ACC112 (cell line): ENCODE measurements around the gene ZDHHC3.

Source experiments
- H2AFZ ChIP-seq: fragments of 200-600 bp; sonication (generic); one replicate; pipeline ENCODE4 v1.6.0; 2017; ENCODE audit warnings: antibody characterized with exemption, low read length; ENCODE audit not compliant: unreplicated experiment
- H3K27ac ChIP-seq: fragments of 200-600 bp; sonication (generic); 2 replicates; pipeline ENCODE4 v1.5.1; 2014; ENCODE audit warnings: low read depth, mild to moderate bottlenecking, antibody characterized with exemption, low read length, moderate library complexity
- H3K27me3 ChIP-seq: fragments of 200-600 bp; sonication (generic); 2 replicates; pipeline ENCODE4 v1.6.1; 2014; ENCODE audit warnings: mild to moderate bottlenecking, antibody characterized with exemption, low read length, moderate library complexity, mixed read lengths; ENCODE audit not compliant: insufficient read depth
- H3K36me3 ChIP-seq: fragments of 200-600 bp; sonication (generic); 2 replicates; pipeline ENCODE4 v1.6.1; 2016; ENCODE audit warnings: mild to moderate bottlenecking, antibody characterized with exemption, low read length, moderate library complexity, mixed read lengths; ENCODE audit not compliant: insufficient read depth
- H3K4me1 ChIP-seq: fragments of 200-600 bp; sonication (generic); one replicate; pipeline ENCODE4 v1.6.1; 2016; ENCODE audit warnings: low read length, mixed read lengths; ENCODE audit not compliant: insufficient read depth, unreplicated experiment, control insufficient read depth
- H3K4me3 ChIP-seq: fragments of 200-600 bp; sonication (generic); 2 replicates; pipeline ENCODE4 v1.5.1; 2014; ENCODE audit warnings: mild to moderate bottlenecking, low read depth, low read length
- H3K79me2 ChIP-seq: fragments of 200-600 bp; sonication (generic); one replicate; pipeline ENCODE4 v1.6.0; 2016; ENCODE audit warnings: low read length; ENCODE audit not compliant: control insufficient read depth, unreplicated experiment, insufficient read depth

Gene ZDHHC3

DNA sequence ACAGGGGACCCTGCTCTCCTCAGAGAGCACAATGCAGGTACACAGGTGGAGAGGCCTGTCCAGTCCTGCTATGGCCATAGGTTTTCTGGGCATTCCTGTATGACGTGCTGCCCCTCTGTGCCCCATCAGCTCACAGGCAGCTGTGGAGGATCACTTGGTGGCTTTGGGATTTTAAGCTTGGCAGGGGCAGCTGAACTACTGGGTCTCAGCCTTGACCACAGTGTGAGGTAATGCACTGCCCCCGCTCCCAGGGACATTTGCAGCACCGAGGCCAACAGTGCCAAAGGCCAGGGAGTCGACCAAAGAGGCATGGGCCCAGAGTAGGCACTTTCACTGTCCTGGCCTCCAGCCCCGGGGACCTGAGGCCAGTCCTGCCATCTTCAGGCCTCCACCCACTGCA, 46.2 kb downstream of the ZDHHC3 start:
- no peak overlapping the region for H2AFZ ChIP-seq
- H3K36me3 ChIP-seq = no peaks in the 10 kb centered on the region; the same call in 1 of the 2 replicates
- no peak overlapping the region for H3K27ac ChIP-seq
- H3K4me1 ChIP-seq = peaks cover under 1% of the 10 kb centered on the region
- no peaks in the 10 kb centered on the region for H3K27me3 ChIP-seq
- H3K4me3 ChIP-seq = no peak overlapping the region
- H3K79me2 ChIP-seq = no peaks in the 10 kb centered on the region

DNA sequence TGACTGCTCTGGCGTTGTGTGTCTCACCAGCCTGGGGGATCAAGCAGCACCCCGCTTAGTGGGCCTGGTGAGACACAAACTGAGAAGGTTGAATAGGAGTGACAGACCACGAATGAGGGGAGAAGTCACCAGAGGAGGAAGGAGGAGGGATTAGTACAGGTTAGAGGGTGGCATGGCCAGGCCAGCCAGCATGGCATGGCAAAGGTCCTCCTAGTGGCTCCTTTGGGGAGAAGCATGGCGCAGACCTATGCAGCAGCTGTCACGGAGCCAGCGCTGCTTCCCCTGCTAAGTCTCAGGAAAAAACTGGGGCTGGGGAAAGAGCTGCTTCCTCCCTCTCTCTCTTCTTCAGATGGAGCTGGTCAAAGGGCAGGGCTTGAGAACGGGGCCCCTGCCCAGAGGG, 48.6 kb downstream of the ZDHHC3 start:
- H3K79me2 ChIP-seq = no peaks in the 10 kb centered on the region
- no peaks in the 10 kb centered on the region; the same call in 1 of the 2 replicates for H3K36me3 ChIP-seq
- no peak overlapping the region for H3K4me3 ChIP-seq
- no peak overlapping the region for H3K27ac ChIP-seq
- H3K4me1 ChIP-seq = peaks cover 10% of the 10 kb centered on the region
- H2AFZ ChIP-seq = no peak overlapping the region
- no peaks in the 10 kb centered on the region for H3K27me3 ChIP-seq

DNA sequence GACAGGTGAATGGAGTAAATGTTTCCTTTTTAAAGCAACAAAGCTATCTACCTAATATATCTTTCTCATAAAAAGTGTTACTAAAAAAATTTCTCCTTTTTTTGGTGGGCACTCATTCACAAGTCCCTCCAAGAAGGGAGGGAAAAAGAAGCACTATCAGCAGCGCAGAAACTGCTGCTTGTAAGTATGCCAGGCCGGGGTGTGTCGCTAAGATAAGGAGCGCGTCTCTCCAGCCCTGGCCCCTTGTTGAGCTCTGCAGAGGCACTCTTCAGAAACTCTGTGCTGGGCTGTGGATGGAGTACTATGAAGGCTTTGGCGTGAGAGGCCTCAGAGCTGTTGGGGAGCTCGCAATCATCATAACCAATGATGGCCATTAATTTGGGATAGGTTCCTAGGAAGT, 49.1 kb downstream of the ZDHHC3 start:
- Histone ChIP-seq H3K79me2 (no peaks in the 10 kb centered on the region), H3K36me3 (no peaks in the 10 kb centered on the region; the same call in 1 of the 2 replicates), H2AFZ (no peak overlapping the region), H3K4me3 (no peak overlapping the region), H3K27me3 (no peaks in the 10 kb centered on the region), H3K27ac (no peak overlapping the region), H3K4me1 (peaks cover 10% of the 10 kb centered on the region)

DNA sequence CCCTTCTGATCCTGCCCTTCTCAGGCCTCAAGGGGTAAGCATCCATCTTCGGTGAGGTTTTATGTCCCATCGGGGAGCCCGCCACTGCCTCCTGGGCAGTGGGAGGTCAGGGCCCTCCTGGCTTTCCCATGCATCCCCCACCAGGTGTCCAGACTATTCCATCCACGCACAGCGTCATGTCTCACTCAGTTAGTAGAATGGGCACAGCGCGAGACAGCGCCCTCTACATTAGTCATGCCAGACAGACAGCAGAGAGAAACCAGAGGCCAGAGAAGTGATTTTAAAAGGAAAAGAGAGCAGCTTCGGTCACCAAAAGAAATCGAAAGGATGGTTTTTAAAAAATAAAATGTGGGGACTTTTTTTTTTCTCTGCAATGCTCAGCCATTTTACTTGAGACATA, 49.8 kb downstream of the ZDHHC3 start:
- H3K4me1 ChIP-seq = peaks cover 10% of the 10 kb centered on the region
- H3K36me3 ChIP-seq = no peaks in the 10 kb centered on the region; the same call in 1 of the 2 replicates
- H3K27me3 ChIP-seq = no peaks in the 10 kb centered on the region
- H3K4me3 ChIP-seq = no peak overlapping the region
- H2AFZ ChIP-seq = no peak overlapping the region
- H3K27ac ChIP-seq = no peak overlapping the region
- H3K79me2 ChIP-seq = no peaks in the 10 kb centered on the region

DNA sequence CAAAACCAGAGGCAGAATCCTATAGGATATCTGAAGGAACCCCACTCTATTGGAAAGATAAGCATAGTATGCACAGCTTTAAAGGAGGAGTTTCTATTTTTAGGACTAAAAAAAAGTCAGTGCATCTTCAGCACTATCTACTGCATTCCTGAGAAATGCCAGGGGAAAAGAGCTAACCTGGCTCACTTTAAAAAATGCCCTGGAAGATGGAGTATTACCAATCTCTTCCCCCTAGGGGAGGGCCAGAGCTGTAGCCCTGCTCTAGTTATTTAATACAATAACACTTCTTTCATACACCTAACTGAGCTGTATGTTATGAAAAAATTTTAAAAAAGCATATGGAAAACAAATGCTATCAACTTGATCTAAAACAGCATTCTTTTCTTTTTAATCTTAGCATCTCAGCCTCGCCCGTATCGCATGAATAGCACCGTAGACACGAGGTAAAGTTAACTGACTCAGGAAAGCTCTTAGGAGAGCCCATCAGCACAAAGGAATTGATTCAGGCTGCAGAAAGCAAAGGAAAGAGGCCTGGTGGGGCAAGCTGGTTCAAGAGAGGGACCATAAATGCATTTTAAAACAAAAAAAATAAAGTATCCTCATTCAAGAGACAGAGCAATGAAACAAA, 51.4 kb downstream of the ZDHHC3 start:
- Histone ChIP-seq H3K79me2 (no peaks in the 10 kb centered on the region), H3K4me1 (peaks cover 16% of the 10 kb centered on the region), H3K4me3 (no peak overlapping the region), H3K27me3 (no peaks in the 10 kb centered on the region), H3K27ac (no peak overlapping the region), H2AFZ (no peak overlapping the region), H3K36me3 (no peaks in the 10 kb centered on the region; the same call in 1 of the 2 replicates)

DNA sequence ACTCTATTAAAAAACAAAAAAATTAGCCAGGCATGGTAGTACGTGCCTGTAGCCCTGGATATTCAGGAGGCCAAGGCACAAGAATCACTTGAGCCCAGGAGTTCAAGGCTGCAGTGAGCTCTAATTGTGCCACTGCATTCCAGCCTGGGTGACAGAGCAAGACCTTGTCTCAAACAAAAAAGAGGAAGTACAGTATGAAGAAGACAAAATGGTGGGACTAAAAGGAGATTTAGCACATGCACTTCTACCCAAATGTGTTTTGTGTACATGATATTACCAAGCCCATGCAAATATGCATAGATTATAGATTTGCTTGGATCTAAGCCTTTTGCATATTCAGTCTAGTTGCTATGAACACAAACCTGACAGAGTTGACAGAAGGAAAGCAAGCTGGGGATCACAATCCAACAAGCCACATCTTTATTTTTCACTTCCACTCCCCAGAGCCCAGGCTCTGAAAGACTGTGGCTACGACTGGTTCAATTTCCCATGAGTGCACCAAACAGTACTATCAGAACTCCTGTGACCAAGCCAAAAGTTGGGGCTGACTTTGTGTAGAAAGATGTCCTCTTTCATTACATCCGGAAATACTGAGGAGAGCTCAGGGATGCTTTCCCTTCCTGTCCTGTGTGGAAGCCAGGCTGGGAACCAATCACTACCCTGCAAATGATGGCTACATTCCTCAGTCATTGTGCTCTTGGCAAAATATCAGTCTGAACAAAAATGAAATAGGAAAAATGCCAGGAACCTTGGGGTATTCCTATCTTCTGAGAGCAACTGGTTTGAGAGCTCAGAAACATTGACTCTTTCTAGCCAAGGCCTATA, 52.1 kb downstream of the ZDHHC3 start:
- Histone ChIP-seq H3K79me2 (no peaks in the 10 kb centered on the region), H2AFZ (no peak overlapping the region), H3K36me3 (no peaks in the 10 kb centered on the region; the same call in 1 of the 2 replicates), H3K27me3 (no peaks in the 10 kb centered on the region), H3K4me1 (peaks cover 16% of the 10 kb centered on the region), H3K27ac (no peak overlapping the region), H3K4me3 (no peak overlapping the region)

DNA sequence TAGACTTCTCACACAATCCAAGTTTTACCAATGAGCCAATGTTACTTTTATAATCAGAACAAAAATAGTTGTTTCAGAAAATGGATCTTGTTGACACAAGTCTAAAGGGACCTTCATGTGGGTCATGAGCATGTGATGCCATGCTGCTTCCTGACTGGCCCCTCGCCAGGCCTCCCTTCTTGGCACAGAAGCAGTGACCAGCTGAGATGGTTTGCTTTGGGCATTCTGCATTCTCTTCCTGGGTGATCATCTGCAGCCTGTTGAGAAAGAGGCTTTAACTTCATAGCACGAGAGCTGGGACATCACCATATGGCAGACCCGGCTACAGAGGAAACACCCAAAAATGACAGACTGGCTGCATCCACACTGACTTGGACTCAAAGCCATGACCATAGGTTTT, 55.9 kb downstream of the ZDHHC3 start:
- H3K36me3 ChIP-seq = no peaks in the 10 kb centered on the region
- H3K4me3 ChIP-seq = no peak overlapping the region
- H3K27ac ChIP-seq = no peak overlapping the region
- H3K79me2 ChIP-seq = no peaks in the 10 kb centered on the region
- H3K4me1 ChIP-seq = peaks cover 16% of the 10 kb centered on the region
- no peak overlapping the region for H2AFZ ChIP-seq
- no peaks in the 10 kb centered on the region for H3K27me3 ChIP-seq

DNA sequence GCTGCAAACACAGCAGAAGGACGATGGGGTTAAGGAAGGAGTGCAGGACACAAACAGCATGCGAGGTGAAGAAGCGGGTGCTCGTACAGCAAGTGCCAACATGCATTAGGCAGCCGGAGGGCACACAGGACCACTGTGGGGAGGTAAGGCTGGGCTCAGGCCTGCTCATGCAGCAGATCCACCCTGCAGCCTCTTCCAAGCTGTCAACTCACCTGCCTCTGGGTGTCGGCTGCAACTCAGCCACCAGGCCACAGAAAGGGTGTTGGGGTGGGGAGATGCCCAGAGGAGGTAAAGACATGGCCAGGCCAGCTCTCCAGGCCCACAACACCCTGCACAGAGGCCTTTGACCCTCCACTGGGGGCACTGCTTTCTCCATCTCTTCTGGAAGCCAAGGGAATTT, 57.4 kb downstream of the ZDHHC3 start:
- Histone ChIP-seq H3K27ac (no peak overlapping the region), H3K27me3 (no peaks in the 10 kb centered on the region), H3K4me3 (no peak overlapping the region), H3K36me3 (no peaks in the 10 kb centered on the region), H3K4me1 (peaks cover 9% of the 10 kb centered on the region), H3K79me2 (no peaks in the 10 kb centered on the region), H2AFZ (no peak overlapping the region)

DNA sequence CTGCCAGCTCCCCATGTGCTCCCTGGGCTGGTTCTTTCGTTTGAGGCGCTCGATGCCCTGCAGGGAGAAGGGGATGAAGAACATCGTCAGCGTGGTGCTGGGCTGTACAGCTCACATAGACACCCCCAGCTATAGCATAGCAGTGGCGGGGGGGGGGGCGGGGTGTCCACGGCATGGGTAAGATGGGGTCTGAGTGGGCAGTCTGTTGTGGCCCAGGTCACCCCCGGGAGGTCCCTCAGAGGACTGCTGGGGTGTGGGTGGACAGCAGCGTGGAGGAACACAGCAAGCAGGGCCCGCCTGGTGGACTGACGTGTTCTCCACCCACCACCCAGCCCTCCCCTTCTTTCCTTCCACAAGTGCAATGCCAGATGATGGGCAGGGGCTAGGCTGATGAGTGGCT, 57.9 kb downstream of the ZDHHC3 start:
- H3K36me3 ChIP-seq = no peaks in the 10 kb centered on the region

DNA sequence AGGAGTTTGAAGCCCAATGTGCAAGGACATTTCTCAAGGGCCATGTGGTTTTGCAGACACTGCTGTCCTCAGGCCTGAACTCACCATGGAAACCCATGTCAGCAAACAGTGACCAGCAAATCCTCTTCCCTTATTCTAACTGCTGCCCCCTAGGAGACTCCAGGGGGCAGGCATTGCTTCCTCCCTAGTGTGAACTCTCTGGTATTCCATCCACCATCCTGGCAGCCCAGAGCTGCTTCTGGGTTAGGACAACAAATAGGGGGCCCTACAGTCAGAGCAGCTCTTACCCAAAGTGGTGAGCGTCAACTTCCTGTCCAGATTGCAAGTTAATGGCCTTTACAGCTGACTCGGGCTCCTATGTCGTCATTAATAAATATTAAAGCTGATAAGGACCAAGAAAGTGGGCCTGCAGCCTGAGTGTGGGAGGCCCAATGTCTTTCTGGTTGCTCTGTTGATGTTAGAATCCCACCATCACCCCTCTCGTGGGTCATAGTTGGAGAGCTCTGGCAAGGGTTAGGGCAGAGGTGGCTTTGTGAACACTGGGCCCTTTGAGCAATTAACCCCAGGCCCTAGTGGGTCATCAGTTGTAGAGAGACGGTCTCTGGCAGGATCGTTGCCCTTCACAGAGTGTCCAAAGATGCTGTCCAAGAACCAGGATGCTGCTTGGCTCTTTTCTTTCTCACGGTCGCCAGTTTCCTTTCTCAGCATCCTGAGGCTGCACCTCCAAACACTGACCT, 60.1 kb downstream of the ZDHHC3 start:
- H3K27ac ChIP-seq = no peak overlapping the region
- H3K4me1 ChIP-seq = peaks cover 10% of the 10 kb centered on the region
- no peak overlapping the region for H3K4me3 ChIP-seq
- no peak overlapping the region for H2AFZ ChIP-seq
- no peaks in the 10 kb centered on the region for H3K36me3 ChIP-seq
- no peaks in the 10 kb centered on the region for H3K79me2 ChIP-seq
- H3K27me3 ChIP-seq = no peaks in the 10 kb centered on the region

More for the DNA sequence above, 57.9 kb downstream of the ZDHHC3 start:
- peaks cover 10% of the 10 kb centered on the region for H3K4me1 ChIP-seq
- H2AFZ ChIP-seq = no peak overlapping the region
- no peaks in the 10 kb centered on the region for H3K79me2 ChIP-seq
- no peaks in the 10 kb centered on the region for H3K27me3 ChIP-seq
- no peak overlapping the region for H3K4me3 ChIP-seq
- H3K27ac ChIP-seq = no peak overlapping the region
